Smooth muscle cell (in vitro differentiated cells): Measurements from ENCODE around the gene SYT1. TPM values are rescaled to one million over a fixed set of nuclear protein-coding genes. Genes with fewer than 3 reads are reported as not detected.
"Not testable (repeated sequence)": the region's sequence is repeated elsewhere in the genome, so short reads cannot be mapped to it uniquely, and the experiment has no call there.

Source experiments
- DNase-seq: peaks from one replicate; lab custom pipeline; 2025; ENCODE audit not compliant: unreplicated experiment; lab: John Stamatoyannopoulos, UW
- H2AFZ ChIP-seq: fragments of 200-600 bp; sonication (generic); 2 replicates; pipeline ENCODE4 v1.6.0; 2016; ENCODE audit warnings: antibody characterized with exemption, low read depth, mild to moderate bottlenecking
- H3F3A ChIP-seq: fragments of 200-600 bp; sonication (generic); 2 replicates; pipeline ENCODE4 v1.6.0; 2017; ENCODE audit warnings: antibody characterized with exemption, low read depth
- H3K27ac ChIP-seq: fragments of 200-600 bp; sonication (generic); 2 replicates; pipeline ENCODE4 v1.5.1; 2016; ENCODE audit warnings: low read depth, mild to moderate bottlenecking
- H3K27me3 ChIP-seq: fragments of 200-600 bp; sonication (generic); 2 replicates; pipeline ENCODE4 v1.6.1; 2016; ENCODE audit warnings: low read depth, mild to moderate bottlenecking
- H3K36me3 ChIP-seq: fragments of 200-600 bp; sonication (generic); 2 replicates; pipeline ENCODE4 v1.5.1; 2016; ENCODE audit warnings: low read depth
- H3K4me1 ChIP-seq: fragments of 200-600 bp; sonication (generic); 2 replicates; pipeline ENCODE4 v1.5.1; 2016; ENCODE audit warnings: low read depth
- H3K4me2 ChIP-seq: fragments of 200-600 bp; sonication (generic); 2 replicates; pipeline ENCODE4 v1.6.0; 2016; ENCODE audit warnings: mild to moderate bottlenecking
- H3K4me3 ChIP-seq: fragments of 200-600 bp; sonication (generic); 2 replicates; pipeline ENCODE4 v1.5.1; 2016; ENCODE audit warnings: mild to moderate bottlenecking
- H3K79me2 ChIP-seq: fragments of 200-600 bp; sonication (generic); 2 replicates; pipeline ENCODE4 v1.6.0; 2016; ENCODE audit warnings: low read depth, mild to moderate bottlenecking
- H3K9ac ChIP-seq: fragments of 200-600 bp; sonication (generic); 2 replicates; pipeline ENCODE4 v1.6.0; 2016; ENCODE audit warnings: low read depth
- H3K9me3 ChIP-seq: fragments of 200-600 bp; sonication (generic); replicated peaks from 2 replicates; pipeline ENCODE4 v1.5.1; 2016; ENCODE audit warnings: low read depth
- H4K20me1 ChIP-seq: fragments of 200-600 bp; sonication (generic); 2 replicates; pipeline ENCODE4 v1.6.0; 2016; ENCODE audit warnings: low read depth
- WGBS: methylation state at CpG from one replicate; pipeline ENCODE4 v1.1.7; 2016; ENCODE audit warnings: low lambda C conversion rate; 5-methylcytosine and 5-hydroxymethylcytosine counted together
- polyA plus RNA-seq: library from polyadenylated mRNA; unstranded; fragments of >200 nt; fragmentation: Nextera tagmentation; extraction: Ambion mirVana; gene quantifications from 2 replicates; pipeline ENCODE4 v1.2.1, GENCODE V29; 2016
- total RNA-seq: library from RNA; depleted of rRNA; stranded (reverse); fragments of >200 nt; gene quantifications from 2 replicates; pipeline ENCODE4 v1.2.3, GENCODE V29; 2014
- TF ChIP-seq, protein P1 (sequence below): fragments of 200-600 bp; sonication (generic); IDR thresholded peaks from 2 replicates; pipeline ENCODE4 v1.5.1; 2017; ENCODE audit warnings: borderline replicate concordance, mild to moderate bottlenecking, antibody characterized with exemption; ENCODE audit not compliant: insufficient read depth, poor library complexity, severe bottlenecking

SYT1 gene
- total and polyA plus RNA-seq, 2 experiments from 2014 or later: 5.2 to 10.2 TPM

DNA sequence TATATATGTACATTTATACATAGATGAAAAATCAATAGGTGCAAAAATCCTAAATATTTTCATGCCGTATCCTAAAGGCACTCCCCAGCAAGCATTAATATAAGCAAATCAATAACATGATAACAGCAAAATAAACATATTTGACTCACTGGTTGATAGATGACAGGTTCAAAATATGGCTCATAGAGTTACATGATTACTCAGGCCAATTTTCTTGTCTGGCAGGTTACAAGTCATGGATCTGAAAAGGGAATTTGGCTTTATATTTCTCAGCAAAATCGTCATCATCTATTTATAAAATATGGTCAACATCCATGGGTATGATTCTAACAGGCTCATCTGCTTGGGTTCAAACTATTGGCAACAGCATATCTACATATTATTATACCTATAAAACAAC, 34.9 kb upstream of the SYT1 start:
- no peaks in the 10 kb centered on the region for H3K36me3 ChIP-seq
- DNase-seq: no peak

DNA sequence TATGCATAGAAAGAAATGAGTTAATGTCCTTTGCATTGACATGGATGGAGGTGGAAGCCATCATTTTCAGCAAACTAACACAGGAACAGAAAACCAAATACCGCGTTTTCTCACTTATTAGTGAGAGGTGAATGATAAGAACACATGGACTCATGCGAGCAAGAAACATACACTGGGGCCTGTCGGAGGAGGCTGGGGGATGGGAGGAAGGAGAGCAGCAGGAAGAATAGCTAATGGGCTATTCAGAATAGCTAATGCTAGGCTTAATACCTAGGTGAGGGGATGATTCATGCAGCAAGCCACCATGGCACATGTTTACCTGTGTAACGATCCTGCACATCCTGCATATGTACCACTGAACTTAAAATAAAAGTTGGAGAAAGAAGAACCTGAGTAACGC, 29.1 kb upstream of the SYT1 start:
- Histone ChIP-seq H2AFZ (no peak overlapping the region), H3K27ac (no peak overlapping the region), H3F3A (no peaks in the 10 kb centered on the region), H3K27me3 (no peaks in the 10 kb centered on the region), H3K4me1 (no peaks in the 10 kb centered on the region), H3K36me3 (no peaks in the 10 kb centered on the region), H3K9ac (no peak overlapping the region), H3K4me2 (no peak overlapping the region), H3K4me3 (no peak overlapping the region), H4K20me1 (no peaks in the 10 kb centered on the region), H3K79me2 (no peaks in the 10 kb centered on the region), H3K9me3 (no peaks in the 10 kb centered on the region)
- WGBS: 85% methylated on average over 6 of the region's 6 CpGs
- TF ChIP-seq, protein P1, sequence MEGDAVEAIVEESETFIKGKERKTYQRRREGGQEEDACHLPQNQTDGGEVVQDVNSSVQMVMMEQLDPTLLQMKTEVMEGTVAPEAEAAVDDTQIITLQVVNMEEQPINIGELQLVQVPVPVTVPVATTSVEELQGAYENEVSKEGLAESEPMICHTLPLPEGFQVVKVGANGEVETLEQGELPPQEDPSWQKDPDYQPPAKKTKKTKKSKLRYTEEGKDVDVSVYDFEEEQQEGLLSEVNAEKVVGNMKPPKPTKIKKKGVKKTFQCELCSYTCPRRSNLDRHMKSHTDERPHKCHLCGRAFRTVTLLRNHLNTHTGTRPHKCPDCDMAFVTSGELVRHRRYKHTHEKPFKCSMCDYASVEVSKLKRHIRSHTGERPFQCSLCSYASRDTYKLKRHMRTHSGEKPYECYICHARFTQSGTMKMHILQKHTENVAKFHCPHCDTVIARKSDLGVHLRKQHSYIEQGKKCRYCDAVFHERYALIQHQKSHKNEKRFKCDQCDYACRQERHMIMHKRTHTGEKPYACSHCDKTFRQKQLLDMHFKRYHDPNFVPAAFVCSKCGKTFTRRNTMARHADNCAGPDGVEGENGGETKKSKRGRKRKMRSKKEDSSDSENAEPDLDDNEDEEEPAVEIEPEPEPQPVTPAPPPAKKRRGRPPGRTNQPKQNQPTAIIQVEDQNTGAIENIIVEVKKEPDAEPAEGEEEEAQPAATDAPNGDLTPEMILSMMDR: no peak
- no peak for DNase-seq

More for the DNA sequence above, 34.9 kb upstream of the SYT1 start:
- Histone ChIP-seq H3K9ac (no peak overlapping the region), H2AFZ (no peak overlapping the region), H3K4me1 (no peaks in the 10 kb centered on the region), H3K79me2 (no peaks in the 10 kb centered on the region), H3K27me3 (no peaks in the 10 kb centered on the region), H3F3A (no peaks in the 10 kb centered on the region), H3K4me2 (no peak overlapping the region), H3K9me3 (no peaks in the 10 kb centered on the region), H3K4me3 (no peak overlapping the region), H3K27ac (no peak overlapping the region), H4K20me1 (no peaks in the 10 kb centered on the region)
- WGBS: 88% methylated on average over 2 of the region's 2 CpGs
- TF ChIP-seq, protein P1: no peak

DNA sequence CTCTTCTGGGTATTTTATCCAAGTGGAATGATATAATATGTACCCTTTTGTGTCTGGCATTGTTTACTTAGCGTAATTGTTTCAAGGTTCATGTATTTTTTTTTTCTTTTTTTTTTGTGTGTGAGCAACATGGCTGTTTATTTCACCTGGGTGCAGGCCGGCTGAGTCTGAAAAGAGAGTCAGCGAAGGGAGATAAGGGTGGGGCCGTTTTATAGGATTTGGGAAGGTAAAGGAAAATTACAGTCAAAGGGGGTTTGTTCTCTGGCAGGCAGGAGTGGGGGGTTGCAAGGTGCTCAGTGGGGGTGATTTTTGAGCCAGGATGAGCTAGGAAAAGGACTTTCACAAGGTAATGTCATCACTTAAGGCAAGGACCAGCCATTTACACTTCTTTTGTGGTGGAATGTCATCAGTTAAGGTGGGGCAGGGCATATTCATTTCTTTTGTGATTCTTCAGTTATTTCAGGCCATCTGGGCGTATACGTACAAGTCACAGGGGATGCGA, 24.0 kb upstream of the SYT1 start:
- H3K9ac ChIP-seq, H3K79me2 ChIP-seq, H3K27ac ChIP-seq, H3K4me3 ChIP-seq, H2AFZ ChIP-seq, H3K4me1 ChIP-seq, H3K27me3 ChIP-seq, H3K36me3 ChIP-seq, DNase-seq, H4K20me1 ChIP-seq, H3F3A ChIP-seq, H3K4me2 ChIP-seq, H3K9me3 ChIP-seq: not testable (repeated sequence)
- 72% methylated on average over 7 of the region's 7 CpGs for WGBS

DNA sequence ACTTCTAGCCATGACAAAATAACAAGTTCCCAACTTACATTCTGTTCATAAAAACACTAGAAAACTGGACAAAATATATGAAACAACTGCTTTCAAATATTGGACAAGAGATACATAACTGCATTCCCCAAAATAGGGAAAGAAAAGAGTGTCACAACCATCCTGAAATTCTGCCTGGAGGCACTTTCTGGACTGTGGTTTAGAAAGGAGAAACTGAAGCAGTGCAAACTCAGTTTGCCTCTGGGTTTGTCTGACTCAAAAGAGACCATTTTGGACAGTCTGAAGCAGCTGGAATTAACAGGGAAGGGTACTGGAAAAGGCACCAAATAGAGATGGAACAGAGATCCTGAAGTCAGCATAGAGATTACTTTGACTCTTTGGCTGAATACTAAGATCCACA, 11.3 kb upstream of the SYT1 start:
- Histone ChIP-seq H3F3A (no peaks in the 10 kb centered on the region), H4K20me1 (no peaks in the 10 kb centered on the region), H3K4me3 (no peak overlapping the region), H3K79me2 (no peaks in the 10 kb centered on the region), H3K27me3 (no peaks in the 10 kb centered on the region), H3K4me1 (no peaks in the 10 kb centered on the region), H3K27ac (no peak overlapping the region), H3K36me3 (peaks cover 7% of the 10 kb centered on the region), H3K4me2 (no peak overlapping the region), H3K9me3 (peaks cover 14% of the 10 kb centered on the region), H2AFZ (no peak overlapping the region), H3K9ac (no peak overlapping the region)
- no peak for DNase-seq
- TF ChIP-seq, protein P1: no peak
